GM23338 (cell line): ENCODE measurements around the gene ARL13B. TPM values are rescaled to one million over a fixed set of nuclear protein-coding genes. Genes with fewer than 3 reads are reported as not detected.

Experiments used
- ATAC-seq: fragments of 200-7000 bp; cut with Tn5 transposase; 3 replicates; pipeline ENCODE4 v1.9.1; 2020
- DNase-seq: peaks from one replicate; pipeline ENCODE4 v3.0.0-alpha.2; 2015; ENCODE audit warnings: low spot score
- H2AFZ ChIP-seq: fragments of 200-600 bp; sonication (generic); 2 replicates; pipeline ENCODE4 v1.8.0; 2016; ENCODE audit warnings: antibody characterized with exemption, mild to moderate bottlenecking, moderate library complexity
- H3F3A ChIP-seq: fragments of 200-600 bp; sonication (generic); replicated peaks from 2 replicates; pipeline ENCODE4 v1.8.0; 2017; ENCODE audit warnings: antibody characterized with exemption, mixed run types, low read depth
- H3K27ac ChIP-seq: fragments of 200-600 bp; sonication (generic); 2 replicates; pipeline ENCODE4 v1.6.1; 2016; ENCODE audit warnings: low read depth
- H3K27me3 ChIP-seq: fragments of 200-600 bp; sonication (generic); 2 replicates; pipeline ENCODE4 v1.8.0; 2016; ENCODE audit warnings: mild to moderate bottlenecking, mixed run types, moderate library complexity; ENCODE audit not compliant: insufficient read depth
- H3K36me3 ChIP-seq: fragments of 200-600 bp; sonication (generic); 2 replicates; pipeline ENCODE4 v1.8.0; 2016; ENCODE audit warnings: mild to moderate bottlenecking; ENCODE audit not compliant: insufficient read depth
- H3K4me1 ChIP-seq: fragments of 200-600 bp; sonication (generic); 2 replicates; pipeline ENCODE4 v1.8.0; 2016; ENCODE audit warnings: mild to moderate bottlenecking, moderate library complexity; ENCODE audit not compliant: insufficient read depth
- H3K4me2 ChIP-seq: fragments of 200-600 bp; sonication (generic); 2 replicates; pipeline ENCODE4 v1.7.1; 2017; ENCODE audit warnings: mixed run types
- H3K4me3 ChIP-seq: fragments of 200-600 bp; sonication (generic); 2 replicates; pipeline ENCODE4 v1.6.1; 2016; ENCODE audit warnings: mixed run types
- H3K79me2 ChIP-seq: fragments of 200-600 bp; sonication (generic); replicated peaks from 2 replicates; pipeline ENCODE4 v1.8.0; 2017; ENCODE audit warnings: mild to moderate bottlenecking; ENCODE audit not compliant: insufficient read depth
- H3K9me2 ChIP-seq: fragments of 200-600 bp; sonication (generic); 2 replicates; pipeline ENCODE4 v1.8.0; 2017; ENCODE audit not compliant: insufficient read depth
- H4K20me1 ChIP-seq: fragments of 200-600 bp; sonication (generic); replicated peaks from 2 replicates; pipeline ENCODE4 v1.8.0; 2017; ENCODE audit warnings: mild to moderate bottlenecking; ENCODE audit not compliant: insufficient read depth
- H3K27ac Mint-ChIP-seq: 2 replicates; pipeline ENCODE4 v1.8.0; 2020; ENCODE audit warnings: inconsistent platforms, mild to moderate bottlenecking, moderate library complexity, mixed read lengths
- H3K27me3 Mint-ChIP-seq: 3 replicates; pipeline ENCODE4 v1.8.0; 2022; ENCODE audit warnings: low read depth, mild to moderate bottlenecking, moderate library complexity, mixed read lengths, inconsistent platforms; ENCODE audit not compliant: insufficient read depth, poor library complexity
- H3K36me3 Mint-ChIP-seq: 3 replicates; pipeline ENCODE4 v1.8.0; 2021; ENCODE audit warnings: low read depth, mild to moderate bottlenecking, inconsistent platforms, moderate library complexity, mixed read lengths
- H3K4me1 Mint-ChIP-seq: 3 replicates; pipeline ENCODE4 v1.8.0; 2020; ENCODE audit warnings: mild to moderate bottlenecking, inconsistent platforms, mixed read lengths
- H3K4me3 Mint-ChIP-seq: 3 replicates; pipeline ENCODE4 v1.8.0; 2021; ENCODE audit warnings: moderate library complexity, mild to moderate bottlenecking, inconsistent platforms, mixed read lengths
- H3K9me3 Mint-ChIP-seq: 3 replicates; pipeline ENCODE4 v1.8.0; 2020; ENCODE audit warnings: moderate library complexity, mild to moderate bottlenecking, inconsistent platforms, mixed read lengths
- CREB1 ChIP-seq: fragments of 250-450 bp; sonication (Bioruptor Pico); IDR thresholded peaks from 2 replicates; pipeline ENCODE4 v1.5.0; 2020; ENCODE audit warnings: low read depth, mild to moderate bottlenecking, moderate library complexity
- EZH2 ChIP-seq: fragments of 200-600 bp; sonication (generic); IDR thresholded peaks from one replicate; pipeline ENCODE4 v1.8.0; 2017; ENCODE audit warnings: antibody characterized with exemption, mild to moderate bottlenecking, low read depth; ENCODE audit not compliant: unreplicated experiment
- EZH2phosphoT487 ChIP-seq: fragments of 200-600 bp; sonication (generic); IDR thresholded peaks from one replicate; pipeline ENCODE4 v1.8.1; 2018; ENCODE audit warnings: antibody characterized with exemption; ENCODE audit not compliant: unreplicated experiment
- POLR2AphosphoS5 ChIP-seq: IDR thresholded peaks from 2 replicates; pipeline ENCODE4 v1.6.1; 2016; ENCODE audit warnings: antibody characterized with exemption, low read depth
- STAT1 ChIP-seq: IDR thresholded peaks from one replicate; pipeline ENCODE4 v1.6.1; 2016; ENCODE audit warnings: antibody characterized with exemption; ENCODE audit not compliant: unreplicated experiment
- ZNF114 ChIP-seq: fragments of 250-450 bp; sonication (Bioruptor Pico); IDR thresholded peaks from 2 replicates; pipeline ENCODE4 v1.5.0; 2020; ENCODE audit warnings: mild to moderate bottlenecking, moderate library complexity
- polyA plus RNA-seq: library from polyadenylated mRNA; unstranded; fragments of >200 nt; fragmentation: Nextera tagmentation; extraction: Ambion mirVana; gene quantifications from 2 replicates; pipeline ENCODE4 v1.2.1, GENCODE V29; 2016
- total RNA-seq: library from RNA; depleted of rRNA; stranded (reverse); fragments of >200 nt; shearing (Covaris generic); gene quantifications from 2 replicates; pipeline ENCODE4 v1.2.3, GENCODE V29; 2014
- TF ChIP-seq, protein P1 (sequence below): IDR thresholded peaks from one replicate; pipeline ENCODE4 v1.6.1; 2018; ENCODE audit warnings: antibody characterized with exemption; ENCODE audit not compliant: unreplicated experiment
- TF ChIP-seq, protein P2 (sequence below): IDR thresholded peaks from 2 replicates; pipeline ENCODE4 v1.6.1; 2016; ENCODE audit warnings: antibody characterized with exemption
- TF ChIP-seq, protein P3 (sequence below): fragments of 250-450 bp; sonication (Bioruptor Pico); IDR thresholded peaks from 2 replicates; pipeline ENCODE4 v1.5.0; 2020; ENCODE audit warnings: mild to moderate bottlenecking, moderate library complexity
- TF ChIP-seq, protein P4 (sequence below), 2 experiments: fragments of 200-600 bp in 1 of 2; sonication (generic) in 1 of 2; conservative IDR thresholded peaks; 2 replicates each; pipeline versions ENCODE4 v1.5.1 to v1.6.1; 2016 to 2017; ENCODE audit warnings: antibody characterized with exemption in 2 of 2, low read depth in 2 of 2, mild to moderate bottlenecking in 2 of 2, moderate library complexity in 1 of 2

Gene ARL13B
- total and polyA plus RNA-seq, 2 experiments from 2014 or later: 7.9 to 17.1 TPM

DNA sequence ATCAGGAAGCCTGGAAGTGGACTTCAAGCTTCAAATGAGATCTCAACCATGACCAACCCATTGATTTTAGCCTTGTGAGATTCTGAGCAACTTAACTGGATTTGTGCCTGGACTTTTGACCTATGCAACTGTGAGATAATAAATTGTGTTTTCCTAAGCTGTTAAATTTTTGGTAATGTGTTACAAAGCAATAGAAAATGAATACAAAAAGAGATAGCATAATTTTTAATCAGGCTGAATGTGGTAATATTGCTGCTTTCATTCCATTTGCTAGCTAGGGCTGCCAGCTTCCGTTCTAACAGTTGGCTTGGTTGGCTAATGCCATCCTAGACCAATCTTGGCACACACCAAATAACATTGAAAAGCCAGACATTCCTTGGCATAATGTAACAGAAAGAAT is 18.5 kb upstream of the ARL13B start (continued):
- TF ChIP-seq, protein P1, sequence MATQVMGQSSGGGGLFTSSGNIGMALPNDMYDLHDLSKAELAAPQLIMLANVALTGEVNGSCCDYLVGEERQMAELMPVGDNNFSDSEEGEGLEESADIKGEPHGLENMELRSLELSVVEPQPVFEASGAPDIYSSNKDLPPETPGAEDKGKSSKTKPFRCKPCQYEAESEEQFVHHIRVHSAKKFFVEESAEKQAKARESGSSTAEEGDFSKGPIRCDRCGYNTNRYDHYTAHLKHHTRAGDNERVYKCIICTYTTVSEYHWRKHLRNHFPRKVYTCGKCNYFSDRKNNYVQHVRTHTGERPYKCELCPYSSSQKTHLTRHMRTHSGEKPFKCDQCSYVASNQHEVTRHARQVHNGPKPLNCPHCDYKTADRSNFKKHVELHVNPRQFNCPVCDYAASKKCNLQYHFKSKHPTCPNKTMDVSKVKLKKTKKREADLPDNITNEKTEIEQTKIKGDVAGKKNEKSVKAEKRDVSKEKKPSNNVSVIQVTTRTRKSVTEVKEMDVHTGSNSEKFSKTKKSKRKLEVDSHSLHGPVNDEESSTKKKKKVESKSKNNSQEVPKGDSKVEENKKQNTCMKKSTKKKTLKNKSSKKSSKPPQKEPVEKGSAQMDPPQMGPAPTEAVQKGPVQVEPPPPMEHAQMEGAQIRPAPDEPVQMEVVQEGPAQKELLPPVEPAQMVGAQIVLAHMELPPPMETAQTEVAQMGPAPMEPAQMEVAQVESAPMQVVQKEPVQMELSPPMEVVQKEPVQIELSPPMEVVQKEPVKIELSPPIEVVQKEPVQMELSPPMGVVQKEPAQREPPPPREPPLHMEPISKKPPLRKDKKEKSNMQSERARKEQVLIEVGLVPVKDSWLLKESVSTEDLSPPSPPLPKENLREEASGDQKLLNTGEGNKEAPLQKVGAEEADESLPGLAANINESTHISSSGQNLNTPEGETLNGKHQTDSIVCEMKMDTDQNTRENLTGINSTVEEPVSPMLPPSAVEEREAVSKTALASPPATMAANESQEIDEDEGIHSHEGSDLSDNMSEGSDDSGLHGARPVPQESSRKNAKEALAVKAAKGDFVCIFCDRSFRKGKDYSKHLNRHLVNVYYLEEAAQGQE: no peak
- TF ChIP-seq, protein P2, sequence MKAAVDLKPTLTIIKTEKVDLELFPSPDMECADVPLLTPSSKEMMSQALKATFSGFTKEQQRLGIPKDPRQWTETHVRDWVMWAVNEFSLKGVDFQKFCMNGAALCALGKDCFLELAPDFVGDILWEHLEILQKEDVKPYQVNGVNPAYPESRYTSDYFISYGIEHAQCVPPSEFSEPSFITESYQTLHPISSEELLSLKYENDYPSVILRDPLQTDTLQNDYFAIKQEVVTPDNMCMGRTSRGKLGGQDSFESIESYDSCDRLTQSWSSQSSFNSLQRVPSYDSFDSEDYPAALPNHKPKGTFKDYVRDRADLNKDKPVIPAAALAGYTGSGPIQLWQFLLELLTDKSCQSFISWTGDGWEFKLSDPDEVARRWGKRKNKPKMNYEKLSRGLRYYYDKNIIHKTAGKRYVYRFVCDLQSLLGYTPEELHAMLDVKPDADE: no peak
- TF ChIP-seq STAT1: no peak

DNA sequence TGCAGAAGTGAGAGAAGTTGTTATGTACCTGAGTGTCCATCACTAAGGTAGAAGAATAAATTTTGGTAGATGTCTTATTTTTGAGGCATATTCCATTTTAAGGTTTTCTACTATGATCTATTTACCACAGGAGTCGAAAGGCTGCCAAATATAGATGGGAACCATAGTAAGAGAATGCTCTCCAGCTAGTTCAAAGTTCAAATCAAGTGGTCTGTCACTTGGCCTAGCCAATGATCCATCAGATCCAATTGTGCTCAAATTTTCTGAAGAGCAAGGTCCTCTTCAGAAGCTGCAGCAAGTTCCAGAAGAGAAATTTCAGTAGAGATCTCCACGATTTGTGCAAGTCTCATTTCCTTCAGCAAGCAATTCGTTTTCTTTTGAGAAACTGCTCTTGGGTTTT is 17.2 kb upstream of the ARL13B start:
- Mint-ChIP-seq H3K4me1 (no peaks in the 10 kb centered on the region), H3K27ac (no peak overlapping the region), H3K4me3 (no peak overlapping the region), H3K9me3 (peaks cover 84% of the 10 kb centered on the region), H3K27me3 (peaks cover 4% of the 10 kb centered on the region), H3K36me3 (peaks cover 19% of the 10 kb centered on the region; the same call in 2 of the 3 replicates)
- no peaks in the 10 kb centered on the region for H3K9me2 ChIP-seq
- H3K36me3 ChIP-seq: no peaks in the 10 kb centered on the region
- H3F3A ChIP-seq: no peaks in the 10 kb centered on the region
- H3K4me3 ChIP-seq: no peak overlapping the region
- H3K4me1 ChIP-seq: no peaks in the 10 kb centered on the region
- no peak overlapping the region for H3K4me2 ChIP-seq
- ATAC-seq (no peak), DNase-seq (no peak)
- no peak overlapping the region for H3K27ac ChIP-seq
- no peaks in the 10 kb centered on the region for H3K27me3 ChIP-seq
- no peak overlapping the region for H2AFZ ChIP-seq
- no peaks in the 10 kb centered on the region for H4K20me1 ChIP-seq
- H3K79me2 ChIP-seq: no peaks in the 10 kb centered on the region
- TF ChIP-seq CREB1 (CRISPR knock-in tag) (no peak), ZNF114 (CRISPR knock-in tag) (no peak), POLR2AphosphoS5 (no peak), EZH2 (no peak), EZH2phosphoT487 (no peak)
- TF ChIP-seq, protein P3, sequence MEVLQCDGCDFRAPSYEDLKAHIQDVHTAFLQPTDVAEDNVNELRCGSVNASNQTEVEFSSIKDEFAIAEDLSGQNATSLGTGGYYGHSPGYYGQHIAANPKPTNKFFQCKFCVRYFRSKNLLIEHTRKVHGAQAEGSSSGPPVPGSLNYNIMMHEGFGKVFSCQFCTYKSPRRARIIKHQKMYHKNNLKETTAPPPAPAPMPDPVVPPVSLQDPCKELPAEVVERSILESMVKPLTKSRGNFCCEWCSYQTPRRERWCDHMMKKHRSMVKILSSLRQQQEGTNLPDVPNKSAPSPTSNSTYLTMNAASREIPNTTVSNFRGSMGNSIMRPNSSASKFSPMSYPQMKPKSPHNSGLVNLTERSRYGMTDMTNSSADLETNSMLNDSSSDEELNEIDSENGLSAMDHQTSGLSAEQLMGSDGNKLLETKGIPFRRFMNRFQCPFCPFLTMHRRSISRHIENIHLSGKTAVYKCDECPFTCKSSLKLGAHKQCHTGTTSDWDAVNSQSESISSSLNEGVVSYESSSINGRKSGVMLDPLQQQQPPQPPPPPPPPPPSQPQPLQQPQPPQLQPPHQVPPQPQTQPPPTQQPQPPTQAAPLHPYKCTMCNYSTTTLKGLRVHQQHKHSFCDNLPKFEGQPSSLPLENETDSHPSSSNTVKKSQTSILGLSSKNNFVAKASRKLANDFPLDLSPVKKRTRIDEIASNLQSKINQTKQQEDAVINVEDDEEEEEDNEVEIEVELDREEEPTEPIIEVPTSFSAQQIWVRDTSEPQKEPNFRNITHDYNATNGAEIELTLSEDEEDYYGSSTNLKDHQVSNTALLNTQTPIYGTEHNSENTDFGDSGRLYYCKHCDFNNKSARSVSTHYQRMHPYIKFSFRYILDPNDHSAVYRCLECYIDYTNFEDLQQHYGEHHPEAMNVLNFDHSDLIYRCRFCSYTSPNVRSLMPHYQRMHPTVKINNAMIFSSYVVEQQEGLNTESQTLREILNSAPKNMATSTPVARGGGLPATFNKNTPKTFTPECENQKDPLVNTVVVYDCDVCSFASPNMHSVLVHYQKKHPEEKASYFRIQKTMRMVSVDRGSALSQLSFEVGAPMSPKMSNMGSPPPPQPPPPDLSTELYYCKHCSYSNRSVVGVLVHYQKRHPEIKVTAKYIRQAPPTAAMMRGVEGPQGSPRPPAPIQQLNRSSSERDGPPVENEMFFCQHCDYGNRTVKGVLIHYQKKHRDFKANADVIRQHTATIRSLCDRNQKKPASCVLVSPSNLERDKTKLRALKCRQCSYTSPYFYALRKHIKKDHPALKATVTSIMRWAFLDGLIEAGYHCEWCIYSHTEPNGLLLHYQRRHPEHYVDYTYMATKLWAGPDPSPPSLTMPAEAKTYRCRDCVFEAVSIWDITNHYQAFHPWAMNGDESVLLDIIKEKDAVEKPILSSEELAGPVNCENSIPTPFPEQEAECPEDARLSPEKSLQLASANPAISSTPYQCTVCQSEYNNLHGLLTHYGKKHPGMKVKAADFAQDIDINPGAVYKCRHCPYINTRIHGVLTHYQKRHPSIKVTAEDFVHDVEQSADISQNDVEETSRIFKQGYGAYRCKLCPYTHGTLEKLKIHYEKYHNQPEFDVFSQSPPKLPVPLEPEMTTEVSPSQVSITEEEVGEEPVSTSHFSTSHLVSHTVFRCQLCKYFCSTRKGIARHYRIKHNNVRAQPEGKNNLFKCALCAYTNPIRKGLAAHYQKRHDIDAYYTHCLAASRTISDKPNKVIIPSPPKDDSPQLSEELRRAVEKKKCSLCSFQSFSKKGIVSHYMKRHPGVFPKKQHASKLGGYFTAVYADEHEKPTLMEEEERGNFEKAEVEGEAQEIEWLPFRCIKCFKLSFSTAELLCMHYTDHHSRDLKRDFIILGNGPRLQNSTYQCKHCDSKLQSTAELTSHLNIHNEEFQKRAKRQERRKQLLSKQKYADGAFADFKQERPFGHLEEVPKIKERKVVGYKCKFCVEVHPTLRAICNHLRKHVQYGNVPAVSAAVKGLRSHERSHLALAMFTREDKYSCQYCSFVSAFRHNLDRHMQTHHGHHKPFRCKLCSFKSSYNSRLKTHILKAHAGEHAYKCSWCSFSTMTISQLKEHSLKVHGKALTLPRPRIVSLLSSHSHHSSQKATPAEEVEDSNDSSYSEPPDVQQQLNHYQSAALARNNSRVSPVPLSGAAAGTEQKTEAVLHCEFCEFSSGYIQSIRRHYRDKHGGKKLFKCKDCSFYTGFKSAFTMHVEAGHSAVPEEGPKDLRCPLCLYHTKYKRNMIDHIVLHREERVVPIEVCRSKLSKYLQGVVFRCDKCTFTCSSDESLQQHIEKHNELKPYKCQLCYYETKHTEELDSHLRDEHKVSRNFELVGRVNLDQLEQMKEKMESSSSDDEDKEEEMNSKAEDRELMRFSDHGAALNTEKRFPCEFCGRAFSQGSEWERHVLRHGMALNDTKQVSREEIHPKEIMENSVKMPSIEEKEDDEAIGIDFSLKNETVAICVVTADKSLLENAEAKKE (CRISPR knock-in tag): no peak
- TF ChIP-seq, protein P4, sequence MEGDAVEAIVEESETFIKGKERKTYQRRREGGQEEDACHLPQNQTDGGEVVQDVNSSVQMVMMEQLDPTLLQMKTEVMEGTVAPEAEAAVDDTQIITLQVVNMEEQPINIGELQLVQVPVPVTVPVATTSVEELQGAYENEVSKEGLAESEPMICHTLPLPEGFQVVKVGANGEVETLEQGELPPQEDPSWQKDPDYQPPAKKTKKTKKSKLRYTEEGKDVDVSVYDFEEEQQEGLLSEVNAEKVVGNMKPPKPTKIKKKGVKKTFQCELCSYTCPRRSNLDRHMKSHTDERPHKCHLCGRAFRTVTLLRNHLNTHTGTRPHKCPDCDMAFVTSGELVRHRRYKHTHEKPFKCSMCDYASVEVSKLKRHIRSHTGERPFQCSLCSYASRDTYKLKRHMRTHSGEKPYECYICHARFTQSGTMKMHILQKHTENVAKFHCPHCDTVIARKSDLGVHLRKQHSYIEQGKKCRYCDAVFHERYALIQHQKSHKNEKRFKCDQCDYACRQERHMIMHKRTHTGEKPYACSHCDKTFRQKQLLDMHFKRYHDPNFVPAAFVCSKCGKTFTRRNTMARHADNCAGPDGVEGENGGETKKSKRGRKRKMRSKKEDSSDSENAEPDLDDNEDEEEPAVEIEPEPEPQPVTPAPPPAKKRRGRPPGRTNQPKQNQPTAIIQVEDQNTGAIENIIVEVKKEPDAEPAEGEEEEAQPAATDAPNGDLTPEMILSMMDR (conservative IDR thresholded peaks at IDR 0.05; ENCODE audit: low read depth in 2 of 2): no peak
- TF ChIP-seq, protein P2: no peak
